NCI-H2029 (cell line): Measurements from ENCODE around the gene ATG12.
"Not testable (repeated sequence)": the region's sequence is repeated elsewhere in the genome, so short reads cannot be mapped to it uniquely, and the experiment has no call there.

ENCODE experiments used
- DNase-seq: peaks from one replicate; lab custom pipeline; 2025; lab: John Stamatoyannopoulos, UW

The ATG12 gene

DNA sequence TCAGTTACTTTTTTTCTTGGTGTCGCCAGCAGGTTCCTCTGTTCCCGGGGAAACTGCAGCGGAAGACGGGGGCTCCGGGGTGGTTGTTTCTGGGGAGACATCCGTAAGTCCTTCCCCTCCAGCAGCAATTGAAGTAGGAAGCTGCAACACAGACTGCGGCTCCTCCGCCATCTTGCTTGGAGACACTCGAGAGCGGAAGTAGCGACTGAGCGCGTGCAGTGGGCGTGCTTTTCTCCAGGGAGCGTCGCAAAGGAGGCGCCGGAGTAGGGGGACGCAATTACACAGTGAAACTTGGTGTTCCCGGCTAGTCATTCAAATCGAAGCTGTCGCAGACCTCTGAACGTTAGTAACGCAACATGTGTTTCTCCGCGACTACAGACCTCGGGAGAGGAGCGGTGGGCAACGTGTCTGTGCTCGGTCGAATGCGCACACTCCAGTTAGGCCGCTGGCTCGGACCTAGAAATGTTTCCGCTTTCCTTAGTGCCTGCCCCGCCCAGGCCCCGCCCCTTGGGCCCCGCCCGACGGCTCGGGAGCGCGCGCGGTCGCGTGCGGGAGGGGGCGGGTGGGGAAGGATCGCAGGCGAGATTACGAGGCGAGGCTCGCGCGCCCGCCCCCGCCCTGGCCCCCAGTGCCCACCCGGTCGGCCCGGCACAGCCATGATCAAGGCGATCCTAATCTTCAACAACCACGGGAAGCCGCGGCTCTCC, at the start of gene ATG12, which contains the start of gene AP3S1:
Gene ATG12, minus strand, starts transcription at position 184 of the 707 bp plus-strand sequence. Its CDS starts 13 bp downstream, at position 171.
Gene AP3S1, plus strand, starts transcription at position 554 of the 707 bp plus-strand sequence. Its CDS starts 103 bp downstream, at position 657.
- DNase-seq: peak; percentile 89

DNA sequence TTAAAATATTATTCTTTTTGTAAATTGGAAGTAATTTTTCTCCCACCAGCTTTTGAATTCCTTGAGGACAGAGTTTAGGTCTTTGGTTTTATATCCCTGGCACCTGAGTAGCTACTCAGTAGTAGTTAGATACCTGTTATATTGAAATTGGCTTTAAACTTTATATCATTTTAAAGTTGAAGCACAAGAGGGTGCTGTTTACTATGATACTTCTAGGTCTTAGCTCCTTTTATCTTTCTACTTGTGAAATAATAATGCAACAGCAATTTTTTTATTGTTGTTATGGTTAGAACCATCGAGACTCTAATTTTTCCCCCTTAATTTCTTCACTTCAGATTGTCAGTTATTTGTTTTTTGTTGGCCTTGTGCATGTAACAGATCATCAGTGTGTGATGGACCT, 46.7 kb upstream of the ATG12 start:
- DNase-seq: no peak

DNA sequence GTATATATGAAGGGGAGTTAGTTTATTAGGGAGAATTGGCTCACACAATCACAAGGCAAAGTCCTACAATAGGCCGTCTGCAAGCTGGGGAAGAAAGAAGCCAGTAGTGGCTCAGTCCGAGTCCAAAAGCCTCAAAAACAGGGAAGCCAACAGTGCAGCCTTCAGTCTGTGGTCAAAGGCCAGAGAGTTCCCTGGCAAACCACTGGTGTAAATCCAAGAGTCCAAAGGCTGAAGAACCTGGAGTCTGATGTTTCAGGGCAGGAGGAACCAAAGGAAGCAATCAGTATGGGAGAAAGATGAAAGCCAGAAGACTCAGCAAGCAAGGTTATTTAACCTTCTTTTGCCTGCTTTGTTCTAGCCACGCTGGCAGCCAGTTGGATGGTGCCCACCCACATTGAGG, 43.8 kb upstream of the ATG12 start:
- not testable (repeated sequence) for DNase-seq

DNA sequence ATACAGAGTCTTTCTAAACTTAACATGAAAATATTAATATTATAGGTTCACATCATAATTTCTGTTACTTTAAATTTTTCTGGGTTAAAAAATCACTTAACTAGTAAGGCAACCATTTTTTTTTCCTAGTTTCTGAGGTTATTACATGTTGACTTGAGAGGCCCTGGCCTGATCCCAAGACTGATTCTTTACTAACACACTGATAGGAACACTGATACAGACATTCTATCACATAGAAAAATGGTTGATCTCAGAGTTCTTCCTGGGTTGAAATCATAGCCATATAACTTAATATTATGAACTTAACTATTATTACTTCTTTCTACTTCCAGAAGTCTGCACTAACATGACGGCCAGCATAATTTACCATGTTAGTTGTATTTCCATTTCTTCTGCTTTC, 43.3 kb upstream of the ATG12 start:
- DNase-seq: no peak

DNA sequence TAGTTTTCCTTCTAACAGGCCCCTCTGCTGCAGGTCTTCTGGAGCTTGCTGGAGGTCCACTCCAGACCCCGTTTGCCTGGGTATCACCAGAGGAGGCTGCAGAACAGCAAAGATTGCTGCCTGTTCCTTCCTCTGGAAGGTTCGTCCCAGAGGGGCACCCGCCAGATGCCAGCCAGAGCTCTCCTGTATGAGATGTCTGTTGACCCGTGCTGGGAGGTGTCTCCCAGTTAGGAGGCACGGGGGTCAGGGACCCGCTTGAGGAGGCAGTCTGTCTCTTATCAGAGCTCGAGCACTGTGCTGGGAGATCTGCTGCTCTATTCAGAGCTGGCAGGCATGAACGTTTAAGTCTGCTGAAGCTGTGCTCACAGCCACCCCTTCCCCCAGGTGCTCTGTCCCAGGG, 41.1 kb upstream of the ATG12 start:
- DNase-seq: not testable (repeated sequence)

DNA sequence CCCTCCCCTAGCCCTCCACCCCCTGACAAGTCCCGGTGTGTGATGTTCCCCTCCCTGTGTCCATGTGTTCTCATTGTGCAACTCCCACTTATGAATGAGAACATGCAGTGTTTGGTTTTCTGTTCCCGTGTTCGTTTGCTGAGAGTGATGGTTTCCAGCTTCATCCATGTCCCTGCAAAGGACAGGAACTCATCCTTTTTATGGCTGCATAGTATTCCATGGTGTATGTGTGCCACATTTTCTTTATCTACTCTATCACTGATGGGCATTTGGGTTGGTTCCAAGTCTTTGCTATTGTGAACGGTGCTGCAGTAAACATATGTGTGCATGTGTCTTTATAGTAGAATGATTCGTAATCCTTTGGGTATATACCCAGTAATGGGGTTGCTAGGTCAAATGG, 36.0 kb upstream of the ATG12 start:
- not testable (repeated sequence) for DNase-seq

DNA sequence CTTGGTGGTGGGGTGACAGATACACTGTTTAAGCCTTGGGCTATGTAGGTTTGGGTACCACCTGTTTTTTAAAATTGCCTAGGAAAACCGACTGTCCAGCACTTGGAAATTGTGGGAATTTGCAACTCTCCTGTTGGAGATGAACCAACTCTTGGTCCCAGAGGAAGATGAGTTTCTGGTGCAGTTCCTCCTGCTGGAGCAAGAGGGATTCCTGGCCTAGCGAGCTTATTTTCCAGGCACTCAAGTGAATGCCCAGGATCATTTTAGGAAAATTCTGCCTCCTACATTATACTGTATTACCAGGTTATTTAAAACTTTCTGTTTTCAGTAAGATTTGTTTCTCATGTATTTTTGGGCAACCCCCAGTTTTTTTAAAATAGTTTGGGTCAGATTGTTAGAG, 34.1 kb upstream of the ATG12 start:
- DNase-seq: no peak

DNA sequence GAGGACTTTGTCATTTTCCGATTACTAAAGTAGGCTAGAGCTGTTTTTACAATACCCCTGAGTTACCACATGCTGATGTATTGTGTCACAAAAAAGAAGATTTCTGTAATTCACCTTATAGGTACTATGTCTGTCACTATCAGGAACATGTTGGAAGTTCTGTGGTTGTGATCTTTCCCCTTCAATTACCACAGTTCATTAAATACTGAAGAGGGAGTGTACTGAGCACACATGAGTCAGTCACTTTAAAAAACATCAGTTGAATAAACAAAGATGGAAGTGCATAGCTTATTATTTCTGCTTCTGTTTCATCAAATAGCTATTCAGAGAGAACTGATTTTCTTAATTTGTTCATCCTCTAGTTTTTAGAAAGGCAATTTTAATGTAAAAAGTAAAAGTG, 32.0 kb upstream of the ATG12 start:
- peak; percentile 51 for DNase-seq

DNA sequence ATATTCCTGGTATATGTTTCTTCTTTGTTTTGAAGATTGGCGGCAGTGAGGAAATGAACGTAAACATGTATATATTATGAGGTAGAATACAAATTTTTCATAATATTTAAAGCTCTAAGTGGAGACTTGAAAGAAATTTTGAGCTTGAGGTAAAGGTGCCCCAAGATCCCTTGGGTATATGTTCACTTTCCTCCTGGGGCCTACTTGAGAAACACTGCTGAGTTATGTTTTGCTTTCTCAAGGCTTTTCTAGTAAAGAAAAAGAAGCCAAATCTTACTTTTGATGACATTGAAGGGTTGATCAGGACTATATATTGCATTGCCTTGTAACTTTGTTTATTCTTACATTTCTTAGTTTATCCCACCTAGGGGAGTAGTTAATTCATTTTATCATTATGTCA, 31.1 kb upstream of the ATG12 start:
- no peak for DNase-seq

DNA sequence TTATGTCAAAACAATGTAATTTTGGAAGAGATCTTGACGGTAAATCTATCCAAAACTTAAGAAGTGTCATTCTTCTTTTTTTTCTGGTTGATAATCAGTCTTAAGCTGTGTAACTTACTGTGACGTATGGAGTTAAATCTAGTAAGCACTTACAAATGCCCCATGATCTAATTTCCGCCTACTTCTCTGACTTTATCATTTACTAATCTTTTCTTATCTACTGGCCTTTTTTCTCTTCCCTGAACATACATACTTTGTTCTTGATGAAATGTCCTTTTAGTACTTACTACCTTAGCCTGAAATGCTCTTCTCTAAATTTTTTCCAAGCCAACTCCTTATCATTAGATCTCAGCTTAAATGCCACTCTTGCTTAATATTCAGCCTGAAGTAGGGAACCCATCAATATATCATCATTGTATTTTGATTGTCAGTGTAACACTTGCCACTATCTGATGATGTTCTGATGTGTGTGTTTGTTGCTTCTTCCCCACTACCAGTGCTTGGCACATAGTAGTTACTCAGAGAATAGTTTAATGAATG, 28.0 kb upstream of the ATG12 start:
- DNase-seq: no peak

DNA sequence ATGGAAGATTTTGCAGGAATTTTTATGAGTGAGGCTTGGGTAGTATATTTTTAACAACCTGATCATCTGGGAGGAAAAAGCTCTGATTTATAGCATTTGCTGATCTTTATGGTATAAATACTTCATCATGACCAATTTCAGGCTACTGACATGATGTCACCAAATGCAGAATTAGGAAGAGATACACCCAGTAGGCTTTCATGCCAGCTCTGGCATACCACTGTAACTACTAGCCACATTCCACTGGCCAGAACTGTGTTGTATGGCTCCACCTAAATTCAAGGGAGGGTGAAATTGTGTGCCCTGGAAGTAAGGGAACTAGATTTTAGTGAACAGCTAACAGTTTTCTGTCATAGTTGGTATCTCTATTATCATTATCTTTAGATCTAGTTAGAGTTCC, 18.0 kb upstream of the ATG12 start:
- no peak for DNase-seq

DNA sequence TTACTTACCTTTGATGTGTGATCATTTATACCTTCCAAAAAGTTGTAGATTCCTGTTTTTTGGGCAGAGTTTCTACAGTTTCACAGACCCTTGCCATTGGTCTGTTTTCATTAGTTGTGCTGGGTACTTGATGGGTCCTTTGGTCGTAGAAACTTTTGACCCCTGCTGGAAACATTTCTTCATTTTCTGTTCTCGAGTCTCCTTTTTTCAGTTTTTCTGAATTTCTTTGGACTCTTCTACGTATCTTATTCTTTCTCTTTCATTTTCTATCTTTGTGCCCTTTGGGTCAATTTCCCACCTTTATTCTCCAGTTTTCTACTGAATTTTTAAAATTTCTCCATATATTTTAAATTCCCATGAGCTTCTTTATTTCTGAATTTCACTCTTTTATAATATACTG, 17.0 kb upstream of the ATG12 start:
- no peak for DNase-seq

DNA sequence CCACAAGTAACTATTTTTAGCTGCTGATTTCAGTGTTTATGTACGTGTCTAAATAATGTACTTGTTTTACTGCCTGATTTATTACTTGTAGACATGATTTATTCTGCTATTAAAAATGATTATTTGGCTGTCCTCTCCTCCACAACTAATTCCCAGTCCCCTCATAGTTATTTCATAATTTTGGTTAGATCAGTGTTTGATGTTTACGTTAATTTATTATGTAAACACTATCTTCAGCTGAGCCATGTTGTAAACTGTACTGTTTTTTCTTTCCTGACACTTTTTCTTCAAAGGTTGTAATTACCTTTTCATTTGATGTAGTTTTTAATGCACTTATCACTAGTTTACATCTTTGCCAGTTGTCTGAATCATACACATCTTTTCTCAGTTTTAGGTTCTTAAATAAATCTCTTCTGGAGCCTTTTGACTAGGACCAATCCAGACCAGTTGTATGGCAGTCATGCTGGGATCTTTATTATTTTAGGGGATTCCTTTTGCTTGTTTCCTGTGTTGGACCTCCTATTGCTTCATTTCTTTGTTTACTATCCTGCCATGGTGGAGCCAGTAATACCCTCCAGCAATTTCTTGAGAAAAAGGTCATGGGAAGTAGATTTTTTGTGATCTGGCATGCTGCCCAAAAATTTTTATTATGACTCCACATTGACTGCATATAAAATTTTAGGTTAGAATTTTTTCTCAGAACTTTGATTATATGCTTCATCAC, 16.4 kb upstream of the ATG12 start:
- DNase-seq: no peak

DNA sequence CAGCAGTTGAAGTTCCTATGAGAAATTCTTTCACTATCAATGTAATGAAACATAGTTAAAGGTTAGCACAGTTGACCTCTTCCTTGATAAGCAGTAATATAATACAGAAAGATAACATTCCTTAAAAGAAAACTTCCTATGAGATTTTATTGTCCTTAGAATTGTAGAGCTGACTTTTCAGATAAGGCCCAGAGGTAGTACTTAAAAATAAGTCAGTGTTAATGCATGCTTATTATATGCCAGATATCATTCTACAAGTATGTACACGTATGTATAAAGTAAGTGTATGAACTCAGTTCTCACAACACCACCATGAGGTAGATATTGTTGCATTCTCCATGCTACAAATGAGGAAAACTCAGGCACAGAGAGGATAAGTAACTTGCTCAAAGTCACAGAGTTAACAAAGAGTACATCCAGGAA, 15.7 kb upstream of the ATG12 start:
- DNase-seq: no peak

DNA sequence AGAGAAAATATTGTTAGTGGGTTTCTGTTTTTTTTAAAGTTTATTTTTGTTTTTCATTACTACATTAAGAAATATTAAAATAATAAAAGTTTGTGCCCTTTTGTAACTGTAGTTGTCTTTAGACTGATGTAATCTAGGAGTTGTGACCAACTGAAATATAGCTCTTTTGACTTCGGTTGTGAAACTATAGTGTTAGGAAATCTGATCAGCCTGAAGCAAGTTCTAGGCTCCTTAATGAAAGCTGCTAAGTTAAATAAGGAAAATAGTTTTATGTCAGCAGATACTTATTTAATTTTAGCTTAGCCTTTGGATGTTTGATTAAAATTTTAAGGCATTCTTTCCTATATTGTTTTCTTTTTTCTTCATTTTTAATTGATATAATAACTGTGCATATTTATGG, 14.6 kb upstream of the ATG12 start:
- no peak for DNase-seq

DNA sequence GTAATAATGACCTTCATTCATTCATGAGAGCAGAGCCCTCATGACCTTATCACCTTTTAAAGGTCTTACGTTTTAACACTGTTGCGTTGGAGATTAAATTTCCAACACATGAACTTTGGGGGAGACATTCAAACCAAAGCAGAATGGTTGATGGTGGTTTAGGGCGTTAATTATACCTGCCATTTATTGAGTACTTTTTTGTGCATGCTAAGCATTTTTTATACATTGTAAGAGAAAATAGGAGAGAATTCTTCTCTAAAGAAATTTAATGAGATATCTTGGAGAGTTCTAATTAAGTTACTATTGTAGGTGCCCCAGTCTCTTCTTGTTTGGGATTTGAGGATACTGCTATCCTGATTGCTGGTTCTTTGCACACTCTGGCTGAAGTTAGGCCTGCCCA, 12.8 kb upstream of the ATG12 start:
- no peak for DNase-seq

DNA sequence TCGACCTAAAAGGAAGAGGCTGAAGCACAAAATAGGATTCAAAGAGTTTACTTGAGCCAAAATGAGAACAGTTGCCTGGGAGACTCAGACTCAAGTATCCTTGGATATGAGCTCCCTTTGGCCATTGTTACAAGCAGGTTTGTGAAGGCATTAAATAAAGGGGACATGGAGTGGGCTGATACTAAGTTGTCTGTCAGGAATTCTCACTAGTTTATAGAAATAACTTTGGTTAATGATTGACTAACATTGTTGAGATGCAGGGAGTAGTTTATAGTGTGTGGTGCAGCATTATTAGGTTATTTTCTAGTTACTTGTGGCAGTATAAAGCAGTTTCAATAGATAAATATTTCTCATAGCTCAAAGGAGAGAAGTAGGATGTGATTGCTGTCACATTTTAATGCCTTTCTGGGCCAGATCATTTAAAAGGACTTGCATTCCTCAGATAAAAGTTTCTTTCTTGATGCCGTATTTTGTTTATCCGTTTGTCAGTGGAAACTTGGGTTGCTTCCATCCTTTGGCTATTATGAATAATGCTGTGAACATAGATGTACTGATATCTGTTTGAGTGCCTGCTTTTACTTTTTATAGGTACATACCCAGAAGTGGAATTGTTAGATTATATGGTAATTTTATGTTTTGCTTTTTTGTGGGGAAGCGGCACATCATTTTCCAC, 9.5 kb upstream of the ATG12 start:
- no peak for DNase-seq

DNA sequence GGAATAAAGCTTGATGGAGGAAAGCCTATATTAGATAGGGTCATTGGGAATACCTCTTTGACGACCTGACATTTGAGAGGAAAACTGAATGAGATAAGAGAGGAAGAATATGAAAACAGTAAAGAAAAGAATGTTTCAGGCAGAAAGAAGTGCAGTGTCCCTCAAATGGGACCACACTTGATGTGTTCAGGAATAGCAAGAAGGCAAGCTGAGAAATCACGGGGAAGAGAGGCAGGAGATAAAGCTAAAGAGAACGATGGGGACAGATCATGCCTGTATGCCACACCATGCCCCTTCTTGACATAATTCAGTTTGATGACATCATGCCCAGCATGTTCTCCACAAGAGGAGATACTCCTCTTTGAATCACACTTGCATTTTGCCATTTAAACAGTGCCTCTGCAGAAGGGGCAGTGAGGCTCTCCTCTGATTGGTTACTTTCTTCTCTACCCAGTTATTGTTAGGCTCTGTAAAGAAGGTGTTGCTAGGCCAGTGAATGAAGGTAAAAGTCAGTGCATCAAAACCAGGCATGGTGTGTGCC, 8.0 kb upstream of the ATG12 start:
- DNase-seq: no peak

DNA sequence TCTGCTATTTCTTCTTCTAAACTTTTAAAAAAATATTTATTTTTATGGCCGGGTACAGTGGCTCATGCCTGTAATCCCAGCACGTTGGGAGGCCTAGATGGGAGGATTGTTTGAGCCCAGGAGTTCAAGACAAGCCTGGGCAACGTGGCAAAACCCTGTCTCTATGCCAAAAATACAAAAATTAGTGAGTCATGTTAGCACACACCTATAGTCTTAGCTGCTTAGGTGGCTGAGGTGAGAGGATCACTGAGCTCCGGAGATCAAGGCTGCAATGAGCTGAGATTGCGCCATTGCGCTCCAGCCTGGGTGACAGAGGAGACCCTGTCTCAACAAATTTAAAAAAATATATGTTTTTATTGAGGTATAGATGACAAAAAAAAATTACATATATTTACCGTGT, 5.9 kb upstream of the ATG12 start:
- DNase-seq: no peak

DNA sequence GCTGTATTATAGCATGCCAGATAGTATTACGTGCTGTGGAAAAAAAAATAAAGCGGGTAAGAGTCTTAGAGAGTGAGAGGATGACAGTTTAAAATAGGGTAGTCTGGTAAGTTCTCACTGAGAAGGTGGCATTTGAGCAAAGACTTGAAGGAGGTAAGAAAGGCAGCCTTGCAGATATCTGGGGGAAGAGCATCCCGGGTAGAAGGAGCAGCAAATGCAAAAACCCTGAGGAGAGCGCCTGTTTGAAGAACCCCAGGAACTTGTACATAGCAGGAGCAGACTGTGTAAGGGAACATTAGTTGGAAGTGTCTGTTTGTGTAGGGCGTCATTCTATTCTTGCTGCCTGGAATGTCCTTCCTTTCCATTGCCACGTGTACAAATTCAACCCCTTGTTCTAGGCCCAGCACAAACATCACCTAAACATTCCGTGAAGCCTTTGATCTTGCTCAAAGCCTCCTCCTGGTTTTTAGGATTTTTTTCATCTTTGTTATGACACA, 3.0 kb upstream of the ATG12 start:
- DNase-seq: no peak

DNA sequence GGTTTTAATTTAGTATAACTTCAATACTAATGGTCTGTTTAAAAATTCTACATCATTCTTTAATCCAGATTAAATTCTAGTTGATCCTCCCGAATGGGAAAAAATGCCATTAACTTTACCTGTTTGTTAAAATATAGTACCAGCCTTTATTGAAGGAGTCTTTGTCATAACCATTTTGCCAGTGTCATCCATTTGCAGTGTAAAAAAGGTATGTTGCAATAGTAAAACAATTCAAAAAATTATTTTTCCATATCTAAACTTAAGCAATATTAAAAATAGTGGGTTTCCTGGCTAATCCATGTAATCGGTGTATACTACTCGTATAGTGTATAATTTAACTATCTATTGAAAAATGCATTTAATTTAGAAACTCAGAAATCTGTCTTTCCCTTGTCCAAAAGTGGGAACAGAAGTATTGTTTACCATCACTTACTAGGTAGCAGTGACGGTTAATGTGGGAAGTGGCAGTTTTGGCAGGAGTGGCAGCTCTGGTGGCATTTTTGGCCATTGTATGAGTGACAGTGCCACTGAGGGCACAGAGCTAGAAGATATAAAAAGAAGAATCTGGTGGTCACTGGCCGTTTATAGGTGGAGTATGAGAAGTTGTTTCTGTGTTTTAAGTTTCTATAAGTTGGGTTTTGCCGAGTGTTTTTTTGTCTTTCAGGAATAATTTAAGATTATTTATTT, 2.2 kb upstream of the ATG12 start:
- DNase-seq: no peak

DNA sequence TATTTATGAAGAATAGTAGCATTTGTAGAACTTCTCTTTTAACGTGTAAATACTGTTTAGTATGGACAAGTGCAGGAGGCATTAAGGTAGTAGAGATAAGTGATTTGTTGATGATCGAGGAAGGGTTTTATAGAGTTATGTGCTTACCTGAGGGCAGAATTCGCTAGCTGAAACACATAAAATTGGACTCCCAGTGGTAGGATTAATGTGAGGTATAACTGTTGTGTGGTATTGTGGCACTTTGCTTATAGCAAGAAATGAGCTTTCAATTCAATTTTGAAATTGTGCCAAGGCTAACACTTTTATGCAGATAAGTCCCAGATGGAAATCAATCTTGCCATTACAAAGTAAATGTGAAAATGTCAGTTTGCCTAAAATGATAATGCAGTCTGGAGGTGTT, 1.6 kb upstream of the ATG12 start:
- DNase-seq: no peak
